Measurements from ENCODE around the gene ANO3.
A peak's percentile ranks its signal among the peaks of the same experiment; 100 is the strongest.
"Not testable (repeated sequence)": the region's sequence is repeated elsewhere in the genome, so short reads cannot be mapped to it uniquely, and the experiment has no call there.

Gene ANO3

DNA sequence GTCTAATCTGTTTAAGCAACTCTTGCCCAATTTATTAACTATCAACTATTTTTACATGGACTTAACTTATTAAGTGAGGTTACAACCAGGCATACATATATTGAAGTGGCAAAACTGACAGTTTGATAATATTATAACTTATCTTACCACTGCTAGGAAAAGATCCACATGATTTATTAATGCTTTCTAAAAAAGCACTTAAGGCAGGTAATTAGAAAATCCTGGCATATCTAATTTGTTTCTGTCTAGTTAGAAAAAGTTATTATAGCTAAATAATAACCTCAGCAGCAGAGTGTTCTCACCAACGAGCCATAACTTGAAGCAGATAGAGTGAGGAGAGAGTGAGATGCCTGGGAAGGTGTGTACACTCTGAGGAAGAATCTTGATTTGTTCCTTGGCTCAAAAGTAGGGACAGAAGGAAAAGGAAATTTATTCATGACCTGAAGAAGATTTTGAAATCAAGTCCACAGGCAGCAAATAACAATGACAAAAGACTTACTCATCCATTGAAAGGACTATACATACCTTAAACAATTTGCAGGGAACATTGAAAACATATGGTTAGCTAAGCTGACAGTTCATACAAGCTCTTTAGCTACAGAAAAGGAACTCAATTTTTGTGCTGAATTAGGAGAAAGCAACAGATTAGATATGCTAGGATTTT, 247.2 kb downstream of the ANO3 start:
- DNase-seq (ENCODE audit: low read depth) = peak; percentile 25
- H3K4me3 ChIP-seq (ENCODE audit: low read length) = no peak overlapping the region
- TF ChIP-seq, protein P1, sequence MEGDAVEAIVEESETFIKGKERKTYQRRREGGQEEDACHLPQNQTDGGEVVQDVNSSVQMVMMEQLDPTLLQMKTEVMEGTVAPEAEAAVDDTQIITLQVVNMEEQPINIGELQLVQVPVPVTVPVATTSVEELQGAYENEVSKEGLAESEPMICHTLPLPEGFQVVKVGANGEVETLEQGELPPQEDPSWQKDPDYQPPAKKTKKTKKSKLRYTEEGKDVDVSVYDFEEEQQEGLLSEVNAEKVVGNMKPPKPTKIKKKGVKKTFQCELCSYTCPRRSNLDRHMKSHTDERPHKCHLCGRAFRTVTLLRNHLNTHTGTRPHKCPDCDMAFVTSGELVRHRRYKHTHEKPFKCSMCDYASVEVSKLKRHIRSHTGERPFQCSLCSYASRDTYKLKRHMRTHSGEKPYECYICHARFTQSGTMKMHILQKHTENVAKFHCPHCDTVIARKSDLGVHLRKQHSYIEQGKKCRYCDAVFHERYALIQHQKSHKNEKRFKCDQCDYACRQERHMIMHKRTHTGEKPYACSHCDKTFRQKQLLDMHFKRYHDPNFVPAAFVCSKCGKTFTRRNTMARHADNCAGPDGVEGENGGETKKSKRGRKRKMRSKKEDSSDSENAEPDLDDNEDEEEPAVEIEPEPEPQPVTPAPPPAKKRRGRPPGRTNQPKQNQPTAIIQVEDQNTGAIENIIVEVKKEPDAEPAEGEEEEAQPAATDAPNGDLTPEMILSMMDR (conservative IDR thresholded peaks at IDR 0.05; ENCODE audit: low read length) = no peak

DNA sequence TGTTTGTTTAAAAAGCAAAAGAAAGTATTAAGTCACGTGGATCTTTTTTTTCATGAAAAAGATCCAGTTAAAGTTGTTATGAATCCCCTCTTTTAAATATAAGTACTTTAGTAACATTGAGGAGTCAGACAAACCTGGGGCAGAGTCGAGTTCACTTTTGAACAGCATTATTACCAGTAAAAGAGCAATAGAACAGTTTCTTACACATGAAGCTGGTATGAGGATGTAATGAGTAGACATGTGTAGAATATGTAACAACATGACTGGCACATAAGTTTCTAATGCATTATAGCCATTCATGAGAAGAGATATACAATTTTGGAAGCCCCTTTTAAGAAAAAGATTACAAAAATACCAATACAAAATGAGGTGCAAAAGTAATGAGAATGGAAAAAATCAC, 247.8 kb downstream of the ANO3 start:
- TF ChIP-seq, protein P1 (conservative IDR thresholded peaks at IDR 0.05; ENCODE audit: low read length) = no peak
- no peak for DNase-seq (ENCODE audit: low read depth)
- no peak overlapping the region for H3K4me3 ChIP-seq (ENCODE audit: low read length)

DNA sequence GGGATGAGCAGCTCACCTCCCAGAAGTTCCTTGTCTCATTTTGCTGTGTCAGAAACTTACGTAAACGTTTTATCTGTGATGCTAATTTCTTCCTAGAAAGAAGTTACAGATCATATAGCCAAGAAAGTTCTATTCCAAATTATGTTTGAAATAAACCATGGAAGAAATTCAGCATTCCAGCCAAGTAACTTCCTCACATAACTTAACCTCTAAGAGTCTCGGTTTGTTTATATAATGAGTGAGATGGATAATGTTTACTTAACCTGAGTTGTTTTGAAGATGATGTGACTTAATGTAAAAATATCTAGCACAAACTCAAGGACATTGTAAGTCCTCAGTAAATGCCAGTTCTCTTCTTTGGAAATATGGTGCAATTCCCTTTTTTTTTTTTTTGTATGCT, 249.0 kb downstream of the ANO3 start:
- DNase-seq (ENCODE audit: low read depth) = no peak
- TF ChIP-seq, protein P1 (conservative IDR thresholded peaks at IDR 0.05; ENCODE audit: low read length) = no peak
- H3K4me3 ChIP-seq (ENCODE audit: low read length) = no peak overlapping the region

DNA sequence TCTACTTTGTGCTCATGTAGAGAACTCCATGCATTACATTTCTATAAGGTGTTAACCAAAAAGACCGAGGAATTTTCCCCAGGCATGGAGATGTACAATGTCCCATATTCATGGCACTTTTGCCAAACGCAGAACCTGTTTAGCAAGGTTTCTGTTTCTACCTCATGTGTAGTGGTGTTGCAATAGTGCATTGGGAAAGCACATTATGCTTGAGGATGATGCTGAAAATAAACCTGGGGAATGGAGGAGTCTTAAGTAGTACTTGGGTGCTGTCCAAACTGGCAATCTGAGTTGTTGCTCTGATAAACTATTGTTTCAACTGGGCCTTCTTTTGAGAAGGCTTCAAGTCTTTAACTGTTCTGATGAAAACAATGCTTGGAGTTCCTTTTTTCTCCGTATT, 251.6 kb downstream of the ANO3 start:
- TF ChIP-seq, protein P1 (conservative IDR thresholded peaks at IDR 0.05; ENCODE audit: low read length) = no peak
- no peak for DNase-seq (ENCODE audit: low read depth)
- no peak overlapping the region for H3K4me3 ChIP-seq (ENCODE audit: low read length)

DNA sequence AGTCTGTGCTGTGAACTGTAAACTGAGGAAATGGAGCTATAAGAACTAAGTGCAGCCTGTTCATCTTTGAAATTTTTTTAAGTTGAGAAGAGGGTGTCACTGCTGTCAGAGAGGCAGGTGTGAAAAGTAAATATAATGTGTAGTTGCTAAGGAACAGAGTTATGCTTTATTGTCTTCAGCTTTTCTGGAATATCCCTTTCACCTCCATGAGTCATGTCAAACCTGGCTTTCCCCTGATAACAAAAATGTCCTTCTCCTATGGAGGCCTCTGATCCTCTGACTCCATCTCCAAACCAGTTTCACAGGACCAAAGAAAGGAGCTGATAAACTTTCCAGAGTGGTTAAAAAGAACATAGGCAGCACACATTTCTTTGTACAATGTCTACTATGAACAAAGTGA, 252.9 kb downstream of the ANO3 start:
- no peak overlapping the region for H3K4me3 ChIP-seq (ENCODE audit: low read length)
- no peak for DNase-seq (ENCODE audit: low read depth)
- TF ChIP-seq, protein P1 (conservative IDR thresholded peaks at IDR 0.05; ENCODE audit: low read length) = no peak

DNA sequence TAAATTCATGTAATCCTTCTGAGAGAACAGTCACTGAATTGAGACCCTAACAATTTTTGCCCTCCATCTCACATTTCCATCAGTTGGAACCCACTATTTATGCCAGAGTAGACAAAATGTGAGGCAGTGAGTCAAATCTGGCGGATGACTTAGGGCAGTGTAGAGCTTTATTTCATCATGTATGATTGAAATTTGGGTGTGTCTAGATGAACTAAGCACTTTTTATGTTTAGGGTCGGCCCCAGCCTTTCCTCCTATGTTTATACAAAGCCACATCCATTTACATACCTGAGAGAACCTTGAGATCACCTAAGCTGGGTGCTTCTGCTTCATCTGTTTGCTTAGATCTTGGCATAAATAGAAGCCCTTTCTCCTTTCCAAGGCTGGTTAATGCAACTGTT, 255.1 kb downstream of the ANO3 start:
- TF ChIP-seq, protein P1 (conservative IDR thresholded peaks at IDR 0.05; ENCODE audit: low read length) = no peak
- no peak overlapping the region for H3K4me3 ChIP-seq (ENCODE audit: low read length)
- no peak for DNase-seq (ENCODE audit: low read depth)

DNA sequence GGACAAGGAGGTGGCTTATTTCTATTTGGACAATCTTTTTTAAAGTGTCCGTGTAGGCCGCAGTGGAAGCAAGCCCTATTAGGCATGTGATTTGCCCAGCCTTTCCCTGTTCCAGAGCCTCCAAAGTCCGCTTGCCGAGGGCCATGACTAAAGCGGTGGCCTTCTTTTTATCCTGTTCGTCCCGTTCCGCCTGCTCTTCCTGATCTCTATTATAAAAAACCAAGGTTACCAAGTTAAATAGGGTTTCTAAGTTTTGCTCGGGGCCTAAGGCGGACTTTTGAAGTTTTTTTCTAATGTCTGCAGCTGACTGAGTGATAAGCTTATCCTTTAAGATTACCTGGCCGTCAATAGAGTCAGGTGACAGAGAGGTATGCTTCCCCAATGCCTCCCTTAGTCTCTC, 261.8 kb downstream of the ANO3 start:
- DNase-seq (ENCODE audit: low read depth) = no peak
- TF ChIP-seq, protein P1 (conservative IDR thresholded peaks at IDR 0.05; ENCODE audit: low read length) = no peak
- no peak overlapping the region for H3K4me3 ChIP-seq (ENCODE audit: low read length)

DNA sequence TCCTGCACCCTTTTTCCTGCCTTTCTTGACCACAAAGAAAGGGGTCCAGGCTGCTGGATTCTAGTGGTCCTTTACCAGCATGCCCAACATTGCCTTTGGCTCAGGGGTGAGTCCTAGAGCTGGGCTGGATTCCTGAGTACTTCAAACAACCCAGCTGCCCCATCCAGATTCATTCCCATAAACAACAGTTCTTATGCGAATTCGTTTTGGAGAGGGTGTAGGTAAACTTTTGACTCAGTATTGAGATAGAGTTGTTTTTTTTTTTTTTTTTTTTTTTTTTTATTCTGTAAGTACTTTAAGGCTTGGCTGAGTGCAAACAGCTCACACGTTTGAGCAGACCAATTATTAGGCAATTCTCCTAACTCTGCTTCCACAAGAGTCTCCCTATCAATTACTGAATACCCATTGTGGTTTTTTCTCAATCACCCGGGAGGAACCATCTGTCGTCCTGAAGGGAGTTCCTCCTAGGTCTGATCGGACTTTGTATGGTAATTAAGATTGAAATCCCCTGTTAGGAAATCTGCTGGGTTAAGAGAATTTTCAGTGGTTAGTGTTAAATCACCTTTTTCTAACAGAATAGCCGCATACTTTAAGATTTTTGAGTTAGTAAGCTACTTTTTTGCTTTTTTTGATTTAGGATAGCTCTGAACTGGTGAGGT, 263.4 kb downstream of the ANO3 start:
- H3K4me3 ChIP-seq (ENCODE audit: low read length); DNase-seq (ENCODE audit: low read depth): not testable (repeated sequence)

DNA sequence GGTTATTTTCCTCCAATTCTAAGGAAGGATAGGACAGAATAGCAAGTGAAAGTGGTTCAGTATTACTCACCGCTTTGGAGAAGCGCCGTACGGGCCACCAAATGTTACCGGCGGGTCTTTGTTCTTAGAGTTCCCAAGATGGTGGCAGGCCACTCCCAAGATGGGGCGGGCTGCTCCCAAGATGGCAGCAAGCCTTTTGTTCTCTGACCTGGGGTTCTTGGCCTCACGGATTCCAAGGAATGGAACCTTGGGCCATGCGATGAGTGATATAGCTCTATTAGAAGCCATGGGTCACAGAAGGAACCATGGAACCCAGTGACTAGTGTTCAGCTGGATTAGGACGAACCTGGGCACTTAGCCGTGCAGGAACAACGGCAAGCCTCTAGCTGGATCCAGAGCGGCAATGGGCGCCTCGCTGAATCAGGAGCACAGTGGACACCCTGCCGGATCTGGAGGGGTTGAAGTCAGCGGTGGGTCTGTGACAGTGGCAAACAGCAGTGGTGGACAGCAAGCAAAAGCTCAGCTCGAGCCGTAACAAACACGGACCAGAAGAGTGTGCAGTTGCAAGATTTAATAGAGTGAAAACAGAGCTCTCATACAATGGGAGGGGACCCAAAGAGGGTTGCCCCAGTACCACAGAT, 265.2 kb downstream of the ANO3 start:
- not testable (repeated sequence) for H3K4me3 ChIP-seq (ENCODE audit: low read length); DNase-seq (ENCODE audit: low read depth)

Data from AG10803 (cell line).